ENCODE measurements around the gene CHD5.
"Not testable (repeated sequence)": the region's sequence is repeated elsewhere in the genome, so short reads cannot be mapped to it uniquely, and the experiment has no call there.

Gene CHD5

GRCh38 chr1:6081901-6082300, 98.2 kb downstream of the CHD5 start:
- H3K4me3 ChIP-seq (ENCODE audit: low read length), result no peak overlapping the region
- DNase-seq (ENCODE audit: low read depth, low spot score), result no peak

- no peak overlapping the region for H3K4me3 ChIP-seq (ENCODE audit: low read length)
- DNase-seq (ENCODE audit: low read depth, low spot score), result no peak
Observed at GRCh38 chr1:6080469-6080868, 99.7 kb downstream of the CHD5 start.

GRCh38 chr1:6077919-6078318, 102.2 kb downstream of the CHD5 start:
- no peak for DNase-seq (ENCODE audit: low read depth, low spot score)
- no peak overlapping the region for H3K4me3 ChIP-seq (ENCODE audit: low read length)

- H3K4me3 ChIP-seq (ENCODE audit: low read length), result no peak overlapping the region
- DNase-seq (ENCODE audit: low read depth, low spot score), result no peak
Observed at GRCh38 chr1:6077506-6077905, 102.6 kb downstream of the CHD5 start.

GRCh38 chr1:6077061-6077460, 103.1 kb downstream of the CHD5 start:
- DNase-seq (ENCODE audit: low read depth, low spot score); H3K4me3 ChIP-seq (ENCODE audit: low read length): not testable (repeated sequence)

- no peak overlapping the region for H3K4me3 ChIP-seq (ENCODE audit: low read length)
- peak; percentile 14 for DNase-seq (ENCODE audit: low read depth, low spot score)
Observed at GRCh38 chr1:6075748-6076147, 104.4 kb downstream of the CHD5 start.

GRCh38 chr1:6074192-6074901, 105.8 kb downstream of the CHD5 start:
- DNase-seq (ENCODE audit: low read depth, low spot score), result no peak
- H3K4me3 ChIP-seq (ENCODE audit: low read length), result no peak overlapping the region

- no peak overlapping the region for H3K4me3 ChIP-seq (ENCODE audit: low read length)
- no peak for DNase-seq (ENCODE audit: low read depth, low spot score)
Observed at GRCh38 chr1:6073480-6074053, 106.6 kb downstream of the CHD5 start.

GRCh38 chr1:6072774-6073479, 107.2 kb downstream of the CHD5 start:
- H3K4me3 ChIP-seq (ENCODE audit: low read length), result no peak overlapping the region
- no peak for DNase-seq (ENCODE audit: low read depth, low spot score)

- DNase-seq (ENCODE audit: low read depth, low spot score), result no peak
Observed at GRCh38 chr1:6071219-6071618, 108.9 kb downstream of the CHD5 start.

GRCh38 chr1:6070450-6070974, 109.6 kb downstream of the CHD5 start:
- H3K4me3 ChIP-seq (ENCODE audit: low read length), result no peak overlapping the region
- no peak for DNase-seq (ENCODE audit: low read depth, low spot score)

More at GRCh38 chr1:6071219-6071618, 108.9 kb downstream of the CHD5 start:
- H3K4me3 ChIP-seq (ENCODE audit: low read length), result no peak overlapping the region

- DNase-seq (ENCODE audit: low read depth, low spot score), result no peak
- no peak overlapping the region for H3K4me3 ChIP-seq (ENCODE audit: low read length)
Observed at GRCh38 chr1:6069573-6069972, 110.5 kb downstream of the CHD5 start.

GRCh38 chr1:6068932-6069331, 111.2 kb downstream of the CHD5 start:
- DNase-seq (ENCODE audit: low read depth, low spot score), result no peak
- no peak overlapping the region for H3K4me3 ChIP-seq (ENCODE audit: low read length)

GRCh38 chr1:6068073-6068472, 112.0 kb downstream of the CHD5 start:
- DNase-seq (ENCODE audit: low read depth, low spot score), result no peak
- no peak overlapping the region for H3K4me3 ChIP-seq (ENCODE audit: low read length)

- no peak for DNase-seq (ENCODE audit: low read depth, low spot score)
- H3K4me3 ChIP-seq (ENCODE audit: low read length), result no peak overlapping the region
Observed at GRCh38 chr1:6066680-6067079, 113.4 kb downstream of the CHD5 start.

- DNase-seq (ENCODE audit: low read depth, low spot score), result no peak
- H3K4me3 ChIP-seq (ENCODE audit: low read length), result no peak overlapping the region
Observed at GRCh38 chr1:6065093-6065858, 114.8 kb downstream of the CHD5 start.

- H3K4me3 ChIP-seq (ENCODE audit: low read length); DNase-seq (ENCODE audit: low read depth, low spot score): not testable (repeated sequence)
Observed at GRCh38 chr1:6063532-6064053, 116.5 kb downstream of the CHD5 start.

GRCh38 chr1:6062670-6063069, 117.5 kb downstream of the CHD5 start:
- no peak overlapping the region for H3K4me3 ChIP-seq (ENCODE audit: low read length)
- DNase-seq (ENCODE audit: low read depth, low spot score), result no peak

- DNase-seq (ENCODE audit: low read depth, low spot score), result no peak
- no peak overlapping the region for H3K4me3 ChIP-seq (ENCODE audit: low read length)
Observed at GRCh38 chr1:6059866-6060265, 120.3 kb downstream of the CHD5 start.
